K562 (cell line): ENCODE data around the gene YAP1. TPM values are rescaled to one million over a fixed set of nuclear protein-coding genes. Genes with fewer than 3 reads are reported as not detected.

Experiments
- ATAC-seq: fragments of 200-7000 bp; cut with Tn5 transposase; 3 replicates; pipeline ENCODE4 v1.9.1; 2020; ENCODE audit warnings: moderate library complexity
- BruUV-seq: library from RNA; stranded (reverse); fragments of 400-500 nt; replicated peaks from 2 replicates; lab custom pipeline; 2021; lab: Mats Ljungman, UMichigan
- CTCF ChIA-PET: fragments of 300-600 bp; formaldehyde crosslinking; extraction: SDS; loops from one replicate; lab custom pipeline; 2021; ENCODE audit warnings: low intra/inter-chr PET ratio; lab: Yijun Ruan, JAX
- POLR2A ChIA-PET: fragments of 300-600, 350-650 bp; sonication (Branson Sonifier 250); formaldehyde crosslinking; extraction: SDS; loops from one replicate; lab custom pipeline; 2021; ENCODE audit warnings: antibody characterized with exemption, inconsistent platforms; lab: Yijun Ruan, JAX
- DNase-seq, 4 experiments: peaks; one replicate each; pipeline versions ENCODE4 v3.0.0 to v3.0.0-alpha.2; 2011 to 2018; ENCODE audit warnings: low spot score in 3 of 4, mixed read lengths in 3 of 4; ENCODE audit errors: extremely low read depth in 1 of 4
- FAIRE-seq: peaks from 2 replicates; lab custom pipeline; 2011; peaks lifted over from hg19 to GRCh38; lab: Jason Lieb, UNC
- H2AFZ ChIP-seq: 2 replicates; pipeline ENCODE4 v1.6.0; 2011; ENCODE audit warnings: low read depth, low read length, control low read depth, inconsistent platforms
- H3K27ac ChIP-seq: fragments of 200-600 bp; 3 replicates; pipeline ENCODE4 v1.8.0; 2011; ENCODE audit warnings: low read depth, mild to moderate bottlenecking, control low read depth, inconsistent platforms, low read length, moderate library complexity, mixed read lengths; ENCODE audit errors: extremely low read depth
- H3K27me3 ChIP-seq, 2 experiments: fragments of 300-600 bp in 1 of 2; 2 replicates in 1 of 2; 3 replicates in 1 of 2; pipeline versions ENCODE4 v1.6.0 to v1.8.0; 2011; ENCODE audit warnings: inconsistent platforms in 2 of 2, low read length in 2 of 2, mild to moderate bottlenecking in 1 of 2, mixed read lengths in 1 of 2, moderate library complexity in 1 of 2; ENCODE audit not compliant: control insufficient read depth in 2 of 2, insufficient read depth in 2 of 2
- H3K36me3 ChIP-seq: fragments of 300-600 bp; 3 replicates; pipeline ENCODE4 v1.8.0; 2011; ENCODE audit warnings: mild to moderate bottlenecking, low read length, inconsistent platforms; ENCODE audit not compliant: control insufficient read depth, insufficient read depth
- H3K4me1 ChIP-seq, 2 experiments: fragments of 200-600 bp in 1 of 2; replicated peaks in 1 of 2; 2 replicates in 1 of 2; 3 replicates in 1 of 2; pipeline versions ENCODE4 v1.5.1 to v1.8.0; 2011; ENCODE audit warnings: inconsistent platforms in 2 of 2, low read length in 2 of 2, mild to moderate bottlenecking in 1 of 2, mixed read lengths in 1 of 2, moderate library complexity in 1 of 2; ENCODE audit not compliant: control insufficient read depth in 2 of 2, insufficient read depth in 2 of 2
- H3K4me2 ChIP-seq: 2 replicates; pipeline ENCODE4 v1.6.1; 2011; ENCODE audit warnings: low read length, control low read depth, inconsistent platforms, mixed read lengths; ENCODE audit not compliant: insufficient read depth
- H3K4me3 ChIP-seq: fragments of 200-600 bp; sonication (generic), shearing (Covaris generic); 2 replicates; pipeline ENCODE4 v1.5.1; 2016; ENCODE audit warnings: control low read depth, inconsistent platforms
- H3K79me2 ChIP-seq: fragments of 200-600 bp; 3 replicates; pipeline ENCODE4 v1.8.0; 2011; ENCODE audit warnings: low read length, inconsistent platforms; ENCODE audit not compliant: control insufficient read depth, insufficient read depth
- H3K9ac ChIP-seq, 2 experiments: 2 replicates each; pipeline versions ENCODE4 v1.6.0 to v1.6.1; 2011; ENCODE audit warnings: low read depth in 2 of 2, low read length in 2 of 2, control low read depth in 1 of 2, inconsistent platforms in 1 of 2, mild to moderate bottlenecking in 1 of 2, mixed read lengths in 1 of 2; ENCODE audit not compliant: insufficient read depth in 1 of 2
- H3K9me1 ChIP-seq: one replicate; pipeline ENCODE4 v1.6.0; 2011; ENCODE audit warnings: inconsistent platforms, mild to moderate bottlenecking, low read length, moderate library complexity; ENCODE audit not compliant: control insufficient read depth, insufficient read depth
- H3K9me3 ChIP-seq: replicated peaks from 2 replicates; pipeline ENCODE4 v1.5.1; 2011; ENCODE audit warnings: low read depth, low read length, inconsistent platforms; ENCODE audit not compliant: control insufficient read depth, insufficient read depth
- H4K20me1 ChIP-seq: replicated peaks from 2 replicates; pipeline ENCODE4 v1.6.1; 2011; ENCODE audit warnings: low read length, inconsistent platforms, mixed read lengths; ENCODE audit not compliant: control insufficient read depth, insufficient read depth
- EGR1 ChIP-seq: fragments of 450-650 bp; conservative IDR thresholded peaks from 2 replicates; pipeline ENCODE4 v1.6.1; 2017; ENCODE audit warnings: mild to moderate bottlenecking
- ELF4 ChIP-seq: fragments of 450-650 bp; formaldehyde crosslinking; IDR thresholded peaks from 2 replicates; pipeline ENCODE4 v1.4.0; 2022; ENCODE audit warnings: missing genetic modification characterization
- ESRRA ChIP-seq: fragments of 450-650 bp; IDR thresholded peaks from 2 replicates; pipeline ENCODE4 v1.6.1; 2014; ENCODE audit warnings: low read depth, mild to moderate bottlenecking, moderate library complexity, borderline replicate concordance
- GATAD2B ChIP-seq: fragments of 450-650 bp; IDR thresholded peaks from 2 replicates; pipeline ENCODE4 v1.6.1; 2017; ENCODE audit warnings: mild to moderate bottlenecking, borderline replicate concordance
- HEY1 ChIP-seq: fragments of 250-450 bp; sonication (Bioruptor Pico); IDR thresholded peaks from 2 replicates; pipeline ENCODE4 v1.5.0; 2020; ENCODE audit warnings: mild to moderate bottlenecking, moderate library complexity, borderline replicate concordance
- HOXB6 ChIP-seq: fragments of 250-450 bp; sonication (Bioruptor Pico); IDR thresholded peaks from 2 replicates; pipeline ENCODE4 v1.5.1; 2022; ENCODE audit warnings: mild to moderate bottlenecking, borderline replicate concordance
- POLR2AphosphoS5 ChIP-seq: IDR thresholded peaks from 2 replicates; pipeline ENCODE4 v1.6.1; 2011; ENCODE audit warnings: mild to moderate bottlenecking, low read depth, low read length, moderate library complexity; ENCODE audit not compliant: control insufficient read depth, insufficient read depth
- RFX5 ChIP-seq: IDR thresholded peaks from 2 replicates; pipeline ENCODE4 v1.6.1; 2011; ENCODE audit warnings: low read depth, mild to moderate bottlenecking, improper control_type of control experiment, low read length
- U2AF1 ChIP-seq: fragments of 200-400 bp; formaldehyde crosslinking; optimal IDR thresholded peaks from 2 replicates; pipeline ENCODE3; 2017; ENCODE audit warnings: mild to moderate bottlenecking, low read depth, low read length, moderate library complexity
- USF1 ChIP-seq: sonication (generic); formaldehyde crosslinking; IDR thresholded peaks from 2 replicates; pipeline ENCODE4 v1.9.0; 2022; ENCODE audit warnings: mild to moderate bottlenecking, missing genetic modification reagents
- ZNF41 ChIP-seq: fragments of 250-450 bp; sonication (Bioruptor Pico); conservative IDR thresholded peaks from 2 replicates; pipeline ENCODE4 v1.4.0; 2020; ENCODE audit warnings: mild to moderate bottlenecking
- WGBS: fragments of 100-300 bp; shearing (Covaris generic); methylation state at CpG from one replicate; pipeline ENCODE4 v1.1.6; 2016; ENCODE audit warnings: low coverage, mixed read lengths; ENCODE audit not compliant: insufficient coverage; ENCODE audit errors: missing lambda C conversion rate; 5-methylcytosine and 5-hydroxymethylcytosine counted together
- in situ Hi-C: fragments of 300-500 bp; cut with MboI; formaldehyde crosslinking; loops from 4 replicates; pipeline ENCODE4 v1.15.0; 2018; ENCODE audit warnings: inconsistent platforms, mixed read lengths
- intact Hi-C: fragments of 100-400 bp; cut with micrococcal nuclease; formaldehyde crosslinking; loops from 2 replicates; pipeline ENCODE4 v1.14.2; 2022
- polyA plus RNA-seq, 8 experiments: library from polyadenylated mRNA; depleted of rRNA in 4 of 8; stranded (reverse) in 5 of 8; unstranded in 3 of 8; fragments of >200 nt; fragmentation: Nextera tagmentation in 2 of 8; fragmentation: Illumina TruSeq in 1 of 8; extraction: Ambion mirVana in 2 of 8; extraction: Trizol in 1 of 8; gene quantifications; 2 replicates each; pipeline versions ENCODE4 v1.2.1 to v1.2.3, GENCODE V29; 2011 to 2014; ENCODE audit warnings: inconsistent platforms in 1 of 8, missing spikeins in 1 of 8
- total RNA-seq, 7 experiments: library from RNA; depleted of rRNA in 6 of 7; stranded (reverse); fragments of >200 nt in 6 of 7; fragmentation: Illumina TruSeq in 2 of 7; extraction: Trizol in 2 of 7; gene quantifications; 2 replicates each; pipeline versions ENCODE4 v1.2.1 to v1.2.3, GENCODE V29; 2011 to 2021; ENCODE audit warnings: low replicate concordance in 1 of 7
- TF ChIP-seq, protein P1 (sequence below): fragments of 150-350 bp; IDR thresholded peaks from 2 replicates; pipeline ENCODE4 v1.6.1; 2014; ENCODE audit warnings: low read depth, mild to moderate bottlenecking, low read length, borderline replicate concordance

YAP1 gene
- total and polyA plus RNA-seq, 9 of the 15 experiments (the other 6 are each of a cell fraction or from before 2014, with no cell fraction given): 0.18 TPM; not detected in 8

- H4K20me1 ChIP-seq: no peaks in the 10 kb centered on the region
- no peaks in the 10 kb centered on the region for H3K4me1 ChIP-seq
- H3K27ac ChIP-seq: no peak overlapping the region
- BruUV-seq: no TSS peak
- ATAC-seq: no peak
- no peaks in the 10 kb centered on the region for H3K9me3 ChIP-seq
- H3K27me3 ChIP-seq: no peaks in the 10 kb centered on the region
- no peaks in the 10 kb centered on the region for H3K79me2 ChIP-seq
- in situ Hi-C loops (no loop called here), intact Hi-C loops (no loop called here)
- no peak overlapping the region for H3K9ac ChIP-seq
- no peak overlapping the region for H3K4me3 ChIP-seq
- H3K9me1 ChIP-seq: no peaks in the 10 kb centered on the region
- no peaks in the 10 kb centered on the region for H3K36me3 ChIP-seq
- no peak overlapping the region for H2AFZ ChIP-seq
- no peak for DNase-seq
- no peak for FAIRE-seq
- WGBS: 3% methylated on average over 7 of the region's 7 CpGs
- POLR2A ChIA-PET: interaction anchor here (0.5 to 1.1 kb wide), 2 partner anchors 26 to 861 kb away, joined by 3 read pairs; no protein-coding TSS in a partner anchor
- CTCF ChIA-PET: no interaction called here
- no peak overlapping the region for H3K4me2 ChIP-seq
- TF ChIP-seq HEY1 (CRISPR knock-in tag) (no peak), HOXB6 (CRISPR knock-in tag) (no peak), GATAD2B (no peak), POLR2AphosphoS5 (no peak), ELF4 (CRISPR knock-in tag) (no peak), ESRRA (no peak), USF1 (CRISPR knock-in tag) (no peak), EGR1 (no peak), RFX5 (no peak), U2AF1 (no peak), ZNF41 (CRISPR knock-in tag) (no peak)
- TF ChIP-seq, protein P1, sequence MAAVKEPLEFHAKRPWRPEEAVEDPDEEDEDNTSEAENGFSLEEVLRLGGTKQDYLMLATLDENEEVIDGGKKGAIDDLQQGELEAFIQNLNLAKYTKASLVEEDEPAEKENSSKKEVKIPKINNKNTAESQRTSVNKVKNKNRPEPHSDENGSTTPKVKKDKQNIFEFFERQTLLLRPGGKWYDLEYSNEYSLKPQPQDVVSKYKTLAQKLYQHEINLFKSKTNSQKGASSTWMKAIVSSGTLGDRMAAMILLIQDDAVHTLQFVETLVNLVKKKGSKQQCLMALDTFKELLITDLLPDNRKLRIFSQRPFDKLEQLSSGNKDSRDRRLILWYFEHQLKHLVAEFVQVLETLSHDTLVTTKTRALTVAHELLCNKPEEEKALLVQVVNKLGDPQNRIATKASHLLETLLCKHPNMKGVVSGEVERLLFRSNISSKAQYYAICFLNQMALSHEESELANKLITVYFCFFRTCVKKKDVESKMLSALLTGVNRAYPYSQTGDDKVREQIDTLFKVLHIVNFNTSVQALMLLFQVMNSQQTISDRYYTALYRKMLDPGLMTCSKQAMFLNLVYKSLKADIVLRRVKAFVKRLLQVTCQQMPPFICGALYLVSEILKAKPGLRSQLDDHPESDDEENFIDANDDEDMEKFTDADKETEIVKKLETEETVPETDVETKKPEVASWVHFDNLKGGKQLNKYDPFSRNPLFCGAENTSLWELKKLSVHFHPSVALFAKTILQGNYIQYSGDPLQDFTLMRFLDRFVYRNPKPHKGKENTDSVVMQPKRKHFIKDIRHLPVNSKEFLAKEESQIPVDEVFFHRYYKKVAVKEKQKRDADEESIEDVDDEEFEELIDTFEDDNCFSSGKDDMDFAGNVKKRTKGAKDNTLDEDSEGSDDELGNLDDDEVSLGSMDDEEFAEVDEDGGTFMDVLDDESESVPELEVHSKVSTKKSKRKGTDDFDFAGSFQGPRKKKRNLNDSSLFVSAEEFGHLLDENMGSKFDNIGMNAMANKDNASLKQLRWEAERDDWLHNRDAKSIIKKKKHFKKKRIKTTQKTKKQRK: no peak
Measured at GRCh38 chr11:102081313-102081712, 28.9 kb upstream of the YAP1 start.
